ENCODE measurements around the gene CKS1B.
"Not testable (repeated sequence)": the region's sequence is repeated elsewhere in the genome, so short reads cannot be mapped to it uniquely, and the experiment has no call there.

The CKS1B gene

DNA sequence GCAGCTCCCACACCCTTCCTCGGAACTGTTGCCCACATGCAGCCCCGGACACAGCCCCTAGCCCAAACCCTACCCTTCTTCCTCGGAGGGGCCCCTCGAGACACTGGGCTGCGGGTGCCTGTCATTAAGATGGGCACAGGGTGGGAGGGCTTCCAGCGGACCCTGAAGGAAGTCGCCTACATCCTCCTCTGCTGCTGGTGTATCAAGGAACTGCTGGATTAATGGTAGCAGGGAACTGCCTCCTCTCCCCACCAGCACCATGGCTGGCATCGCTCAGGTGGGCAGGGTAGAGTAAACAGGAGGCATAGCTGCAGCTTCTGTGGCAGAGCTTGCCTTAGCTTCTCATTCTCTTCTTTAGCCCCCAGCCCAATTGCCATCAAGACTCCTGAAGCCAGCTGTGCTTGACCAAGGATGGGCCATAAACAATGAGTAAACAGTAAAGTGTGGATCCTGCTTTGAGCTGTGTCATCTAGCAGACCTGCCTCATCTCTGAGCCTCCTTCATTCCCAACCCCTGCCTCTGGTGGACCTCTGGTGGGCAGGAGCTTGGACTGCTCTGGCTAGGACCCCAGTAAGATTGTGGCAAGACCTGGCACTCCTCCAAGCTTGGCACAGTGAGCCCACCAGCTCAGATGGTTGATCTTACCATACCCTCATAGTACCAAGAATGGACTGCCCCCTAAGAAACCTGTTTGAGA lies 19.2 kb downstream of the CKS1B start, which contains the start of gene LENEP:
Gene LENEP (plus strand): TSS at position 15 of the 697 bp plus-strand sequence. CDS start 22 bp downstream, at position 37.
- Histone ChIP-seq H3K4me3 (ENCODE audit: low read length) (no peak within 1 kb of the TSS), H3K27me3 (ENCODE audit: insufficient read depth, low read length) (no peaks in the 10 kb centered on the region), H3K36me3 (ENCODE audit: insufficient read depth, low read length) (peaks cover 30% of the 10 kb centered on the region), H3K9me3 (ENCODE audit: insufficient read depth, low read depth, low read length) (no peaks in the 10 kb centered on the region), H3K27ac (ENCODE audit: low read depth, low read length) (peak within 1 kb of the TSS; percentile 14; the same call in 1 of the 2 replicates), H3K9ac (ENCODE audit: low read depth, low read length) (no peak within 1 kb of the TSS), H3K4me1 (ENCODE audit: insufficient read depth, low read length) (0 out of 2 replicates have a peak, but pooled peaks cover 3% of the 10 kb centered on the region)
- WGBS: 82% methylated on average over 8 of the region's 8 CpGs

DNA sequence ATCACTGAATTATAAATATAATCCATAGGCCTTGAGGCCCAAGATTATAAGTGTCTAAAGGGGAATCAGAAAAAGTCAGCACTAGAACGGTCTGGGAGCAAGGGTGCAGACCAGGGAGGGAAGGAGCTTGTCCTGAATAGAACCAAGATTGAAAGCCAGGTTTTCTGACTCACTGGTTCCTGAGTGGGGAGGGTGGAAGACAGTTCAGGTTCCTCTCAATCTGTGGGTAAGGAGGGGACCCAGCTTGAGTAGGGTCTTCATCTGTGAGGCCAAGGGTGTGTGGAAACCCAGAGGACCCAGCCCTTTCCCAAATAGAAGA lies 19.7 kb downstream of the CKS1B start:
- Histone ChIP-seq H3K4me1 (ENCODE audit: insufficient read depth, low read length) (0 out of 2 replicates have a peak, but pooled peaks cover 3% of the 10 kb centered on the region), H3K27me3 (ENCODE audit: insufficient read depth, low read length) (no peaks in the 10 kb centered on the region), H3K9me3 (ENCODE audit: insufficient read depth, low read depth, low read length) (no peaks in the 10 kb centered on the region), H3K4me3 (ENCODE audit: low read length) (no peak overlapping the region), H3K36me3 (ENCODE audit: insufficient read depth, low read length) (peaks cover 25% of the 10 kb centered on the region), H3K27ac (ENCODE audit: low read depth, low read length) (no peak overlapping the region), H3K9ac (ENCODE audit: low read depth, low read length) (no peak overlapping the region)
- 93% methylated on average over 1 of the region's 1 CpG for WGBS

DNA sequence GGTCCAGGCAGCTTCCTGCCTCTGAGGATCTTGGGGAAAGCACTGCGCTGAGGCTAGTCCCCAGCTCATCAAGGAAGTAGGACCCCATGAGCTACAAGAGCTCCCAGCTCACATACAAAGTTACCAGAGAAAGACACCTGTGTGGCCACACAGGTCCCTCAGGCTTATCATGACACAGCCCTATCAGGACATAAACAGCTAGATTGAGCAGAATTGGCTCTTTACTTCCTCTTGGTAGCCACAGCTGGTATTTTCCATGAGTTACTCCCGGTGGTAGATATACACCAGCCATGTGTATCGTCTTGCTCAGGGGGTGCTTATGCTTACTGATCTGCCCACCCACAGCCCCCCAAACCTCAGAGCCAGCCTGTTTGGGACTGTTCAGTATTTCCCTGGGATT lies 20.1 kb downstream of the CKS1B start:
- Histone ChIP-seq H3K9me3 (ENCODE audit: insufficient read depth, low read depth, low read length) (no peaks in the 10 kb centered on the region), H3K9ac (ENCODE audit: low read depth, low read length) (no peak overlapping the region)
- 92% methylated on average over 3 of the region's 3 CpGs for WGBS

DNA sequence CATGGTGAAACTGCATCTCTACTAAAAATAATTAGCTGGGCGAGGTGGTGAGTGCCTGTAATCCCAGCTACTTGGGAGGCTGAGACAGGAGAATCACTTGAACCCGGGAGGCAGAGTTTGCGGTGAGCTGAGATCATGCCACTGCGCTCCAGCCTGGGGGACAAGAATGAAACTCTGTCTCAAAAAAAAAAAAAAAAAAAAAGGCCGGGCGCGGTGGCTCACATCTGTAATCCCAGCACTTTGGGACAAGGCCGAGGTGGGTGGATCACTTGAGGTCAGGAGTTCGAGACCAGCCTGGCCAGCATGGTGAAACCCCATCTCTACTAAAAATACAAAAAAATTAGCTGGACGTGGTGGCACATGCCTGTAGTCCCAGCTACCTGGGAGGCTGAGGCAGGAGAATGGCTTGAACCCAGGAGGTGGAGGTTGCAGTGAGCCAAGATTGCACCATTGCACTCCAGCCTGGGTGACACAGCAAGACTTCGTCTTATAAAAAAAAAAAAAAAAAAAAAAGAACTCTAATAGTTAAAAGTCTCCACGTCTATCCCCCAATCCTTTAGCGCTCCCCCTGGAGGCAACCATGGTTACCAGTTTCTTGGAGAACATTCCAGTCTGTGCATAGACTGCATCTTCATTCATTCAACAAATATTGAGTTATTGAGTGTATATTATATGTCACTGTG lies 21.0 kb downstream of the CKS1B start:
- H3K4me1 ChIP-seq (ENCODE audit: insufficient read depth, low read length); H3K27ac ChIP-seq (ENCODE audit: low read depth, low read length); H3K27me3 ChIP-seq (ENCODE audit: insufficient read depth, low read length); H3K9me3 ChIP-seq (ENCODE audit: insufficient read depth, low read depth, low read length); H3K4me3 ChIP-seq (ENCODE audit: low read length); H3K9ac ChIP-seq (ENCODE audit: low read depth, low read length): not testable (repeated sequence)
- H3K36me3 ChIP-seq (ENCODE audit: insufficient read depth, low read length): peaks cover 12% of the 10 kb centered on the region
- WGBS: 93% methylated on average over 9 of the region's 13 CpGs

More for the DNA sequence above, 20.1 kb downstream of the CKS1B start:
- Histone ChIP-seq H3K27me3 (ENCODE audit: insufficient read depth, low read length) (no peaks in the 10 kb centered on the region), H3K4me1 (ENCODE audit: insufficient read depth, low read length) (0 out of 2 replicates have a peak, but pooled peaks cover 3% of the 10 kb centered on the region), H3K4me3 (ENCODE audit: low read length) (no peak overlapping the region), H3K36me3 (ENCODE audit: insufficient read depth, low read length) (peaks cover 21% of the 10 kb centered on the region), H3K27ac (ENCODE audit: low read depth, low read length) (no peak overlapping the region)

DNA sequence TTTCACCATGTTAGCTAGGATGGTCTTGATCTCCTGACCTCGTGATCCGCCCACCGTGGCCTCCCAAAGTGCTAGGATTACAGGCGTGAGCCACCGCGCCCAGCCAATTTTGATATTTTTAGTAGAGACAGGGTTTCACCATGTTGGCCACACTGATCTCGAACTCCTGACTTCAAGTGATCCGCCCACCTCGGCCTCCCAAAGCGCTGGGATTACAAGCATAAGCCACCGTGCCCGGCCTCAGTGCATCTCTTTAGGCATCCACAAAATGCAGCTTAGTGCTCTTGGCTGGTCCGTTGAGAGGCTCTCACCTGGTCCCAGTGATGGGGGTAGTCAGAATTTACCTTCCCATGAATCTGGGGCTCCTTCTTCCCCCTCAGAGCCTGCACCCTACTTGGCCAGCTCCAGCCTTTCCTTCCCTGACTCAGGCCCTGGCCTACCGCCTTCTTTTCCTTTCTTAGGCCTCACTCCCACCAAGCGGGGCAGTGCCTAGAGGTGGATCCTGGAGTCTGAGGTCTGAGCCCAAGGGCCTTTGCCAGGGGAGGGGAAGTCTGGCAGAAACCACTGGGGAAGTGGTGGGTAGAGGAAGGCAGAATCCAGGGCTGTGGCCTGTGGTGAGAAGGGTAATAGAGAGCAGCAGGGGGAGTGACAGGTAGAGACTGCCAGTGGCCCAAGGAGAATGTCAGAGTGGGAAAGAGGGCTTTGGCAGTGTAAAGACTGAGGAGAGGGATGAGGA lies 22.7 kb downstream of the CKS1B start:
- H3K27ac ChIP-seq (ENCODE audit: low read depth, low read length): no peak overlapping the region
- H3K9ac ChIP-seq (ENCODE audit: low read depth, low read length): no peak overlapping the region
- no peaks in the 10 kb centered on the region for H3K9me3 ChIP-seq (ENCODE audit: insufficient read depth, low read depth, low read length)
- peaks cover 5% of the 10 kb centered on the region; the same call in 1 of the 2 replicates for H3K36me3 ChIP-seq (ENCODE audit: insufficient read depth, low read length)
- peaks cover 5% of the 10 kb centered on the region; the same call in 1 of the 2 replicates for H3K4me1 ChIP-seq (ENCODE audit: insufficient read depth, low read length)
- no peaks in the 10 kb centered on the region for H3K27me3 ChIP-seq (ENCODE audit: insufficient read depth, low read length)
- no peak overlapping the region for H3K4me3 ChIP-seq (ENCODE audit: low read length)
- 92% methylated on average over 15 of the region's 15 CpGs for WGBS

DNA sequence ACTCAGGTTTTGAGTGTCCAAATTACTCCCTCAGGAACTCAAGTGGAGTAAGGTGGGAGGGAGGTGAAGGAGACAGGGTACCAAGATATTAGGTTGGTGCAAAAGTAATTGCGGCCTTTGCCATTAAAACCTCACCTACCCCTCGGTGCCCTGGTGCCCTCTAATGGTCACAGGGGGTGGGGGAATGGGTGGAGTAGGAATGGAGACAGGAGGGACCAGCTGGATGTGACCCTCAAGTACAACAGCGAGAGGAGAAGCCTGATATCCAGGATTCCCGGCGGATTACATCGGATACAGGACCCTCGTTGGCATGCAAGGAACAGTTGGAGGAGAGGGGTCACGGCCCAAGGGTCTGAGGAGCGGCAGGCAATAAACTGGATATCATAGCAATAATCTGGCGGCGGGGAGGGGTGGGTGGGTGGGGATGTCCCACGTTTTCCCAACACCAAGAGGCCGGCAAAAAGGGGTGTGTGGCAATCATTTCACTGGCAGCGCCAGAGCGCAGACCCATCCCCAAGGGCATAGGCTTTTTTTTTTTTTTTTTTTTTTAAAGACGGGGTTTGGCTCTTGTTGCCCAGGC lies 23.8 kb downstream of the CKS1B start:
- H3K4me1 ChIP-seq (ENCODE audit: insufficient read depth, low read length): peaks cover 5% of the 10 kb centered on the region; the same call in 1 of the 2 replicates
- H3K36me3 ChIP-seq (ENCODE audit: insufficient read depth, low read length): no peaks in the 10 kb centered on the region
- H3K9me3 ChIP-seq (ENCODE audit: insufficient read depth, low read depth, low read length): no peaks in the 10 kb centered on the region
- no peaks in the 10 kb centered on the region for H3K27me3 ChIP-seq (ENCODE audit: insufficient read depth, low read length)
- H3K9ac ChIP-seq (ENCODE audit: low read depth, low read length): no peak overlapping the region
- H3K4me3 ChIP-seq (ENCODE audit: low read length): no peak overlapping the region
- no peak overlapping the region for H3K27ac ChIP-seq (ENCODE audit: low read depth, low read length)
- WGBS: 92% methylated on average over 15 of the region's 16 CpGs

DNA sequence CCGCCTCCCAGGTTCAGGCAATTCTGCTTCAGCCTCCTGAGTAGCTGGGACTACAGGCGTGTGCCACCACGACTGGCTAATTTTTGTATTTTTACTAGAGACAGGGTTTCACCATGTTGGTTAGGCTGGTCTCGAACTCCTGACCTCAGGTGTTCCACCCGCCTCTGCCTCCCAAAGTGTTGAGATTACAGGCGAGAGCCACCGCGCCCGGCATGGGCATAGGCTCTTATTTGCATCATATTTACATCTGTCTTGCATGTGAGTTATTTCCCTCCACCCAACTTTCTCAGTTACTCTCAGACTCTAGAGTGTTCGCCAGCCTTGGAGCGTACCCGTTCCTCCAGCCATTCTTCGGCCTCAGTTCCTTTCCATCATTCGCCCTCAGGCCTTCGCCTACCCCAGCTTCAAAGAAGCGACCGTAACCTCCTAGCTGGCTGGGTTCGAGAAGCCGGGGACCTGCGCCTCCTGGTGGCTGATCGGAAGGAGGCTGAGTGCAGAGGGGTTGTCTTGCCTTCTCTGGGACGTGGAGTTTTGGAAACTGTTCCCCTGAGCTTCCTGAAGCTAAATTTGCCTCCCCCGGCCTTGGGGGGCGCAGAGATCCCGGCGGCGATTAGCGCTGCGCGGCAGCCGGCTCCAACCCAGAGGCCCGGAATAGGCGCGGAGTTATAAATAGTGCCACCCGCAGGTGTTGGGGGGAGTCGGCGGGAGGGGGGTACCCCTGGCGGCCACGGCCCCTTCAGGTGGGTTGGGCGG lies 24.5 kb downstream of the CKS1B start:
- Histone ChIP-seq H3K4me3 (ENCODE audit: low read length) (peak overlapping the region; percentile 82), H3K36me3 (ENCODE audit: insufficient read depth, low read length) (no peaks in the 10 kb centered on the region), H3K9ac (ENCODE audit: low read depth, low read length) (no peak overlapping the region), H3K4me1 (ENCODE audit: insufficient read depth, low read length) (peaks cover 5% of the 10 kb centered on the region; the same call in 1 of the 2 replicates), H3K27ac (ENCODE audit: low read depth, low read length) (no peak overlapping the region; the same call in 1 of the 2 replicates), H3K9me3 (ENCODE audit: insufficient read depth, low read depth, low read length) (no peaks in the 10 kb centered on the region), H3K27me3 (ENCODE audit: insufficient read depth, low read length) (no peaks in the 10 kb centered on the region)
- WGBS: 19% methylated on average over 40 of the region's 40 CpGs

DNA sequence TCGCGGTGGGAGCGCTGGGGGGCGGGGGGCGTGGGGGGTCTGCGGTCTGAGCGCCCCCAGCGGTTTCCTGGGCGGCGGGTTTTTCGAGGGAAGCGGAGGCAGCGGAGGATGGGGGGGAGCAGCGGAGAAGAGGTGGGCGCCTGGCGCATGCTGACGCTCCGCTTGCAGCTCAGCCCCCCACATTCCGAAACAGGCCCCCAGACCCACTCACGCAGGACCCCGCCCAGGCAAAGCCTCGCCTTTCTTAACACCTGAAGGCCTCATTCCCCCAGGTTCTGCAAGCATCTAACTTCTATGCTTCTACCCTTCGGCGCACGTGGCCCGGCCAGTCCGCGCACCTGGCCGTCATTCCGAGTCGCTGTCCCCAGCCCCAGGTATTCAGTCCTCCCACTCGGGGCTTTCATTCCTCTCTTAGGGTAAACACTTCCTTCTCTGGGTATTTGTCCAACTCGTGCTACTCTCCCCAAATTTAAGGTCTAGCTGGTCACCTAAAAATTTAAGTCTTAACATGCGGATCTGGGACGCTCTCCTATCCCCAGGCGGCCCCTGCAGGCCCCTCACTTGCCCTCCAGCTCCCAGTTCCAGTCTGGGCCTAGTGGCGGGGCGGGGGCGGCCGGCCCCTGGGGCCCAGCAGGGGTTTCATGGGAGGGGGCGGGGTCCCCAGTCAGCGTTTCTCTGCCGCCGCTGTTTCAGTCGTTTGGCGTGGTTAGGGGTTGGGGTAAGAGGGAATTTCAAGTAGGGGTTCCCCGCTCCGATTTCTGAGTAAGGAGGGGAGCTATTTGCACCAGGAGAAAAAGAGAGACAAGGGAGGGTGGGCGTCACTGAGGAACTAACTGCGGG lies 25.3 kb downstream of the CKS1B start:
- no peaks in the 10 kb centered on the region for H3K27me3 ChIP-seq (ENCODE audit: insufficient read depth, low read length)
- WGBS: 2% methylated on average over 49 of the region's 50 CpGs
- peaks cover 12% of the 10 kb centered on the region for H3K4me1 ChIP-seq (ENCODE audit: insufficient read depth, low read length)
- peak overlapping the region; percentile 85 for H3K27ac ChIP-seq (ENCODE audit: low read depth, low read length)
- no peaks in the 10 kb centered on the region for H3K36me3 ChIP-seq (ENCODE audit: insufficient read depth, low read length)
- no peaks in the 10 kb centered on the region for H3K9me3 ChIP-seq (ENCODE audit: insufficient read depth, low read depth, low read length)
- H3K4me3 ChIP-seq (ENCODE audit: low read length): peak overlapping the region; percentile 82
- peak overlapping the region; percentile 78 for H3K9ac ChIP-seq (ENCODE audit: low read depth, low read length)

DNA sequence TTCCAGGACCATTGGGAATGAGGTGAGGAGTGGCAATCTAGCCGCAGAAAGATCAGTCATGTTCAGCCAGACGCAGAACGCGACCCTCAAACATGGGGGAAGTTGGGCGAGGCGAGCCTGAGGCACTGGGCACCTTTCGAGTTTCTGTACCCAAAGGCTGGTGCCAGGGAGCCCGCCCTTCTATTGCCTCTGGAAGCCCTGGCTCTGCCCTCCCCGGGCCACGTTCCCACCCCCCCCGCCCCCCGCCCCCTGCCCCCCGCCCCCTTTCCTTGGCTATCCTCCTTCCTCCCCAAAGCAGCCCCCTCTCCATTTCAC lies 25.9 kb downstream of the CKS1B start:
- Histone ChIP-seq H3K36me3 (ENCODE audit: insufficient read depth, low read length) (no peaks in the 10 kb centered on the region), H3K27me3 (ENCODE audit: insufficient read depth, low read length) (no peaks in the 10 kb centered on the region), H3K9ac (ENCODE audit: low read depth, low read length) (peak overlapping the region; percentile 78), H3K9me3 (ENCODE audit: insufficient read depth, low read depth, low read length) (no peaks in the 10 kb centered on the region), H3K4me3 (ENCODE audit: low read length) (peak overlapping the region; percentile 82), H3K27ac (ENCODE audit: low read depth, low read length) (peak overlapping the region; percentile 97), H3K4me1 (ENCODE audit: insufficient read depth, low read length) (peaks cover 13% of the 10 kb centered on the region)
- WGBS: 2% methylated on average over 7 of the region's 13 CpGs
